Measurements from ENCODE around the gene FAM131A. TPM values are rescaled to one million over a fixed set of nuclear protein-coding genes. Genes with fewer than 3 reads are reported as not detected.
A peak's percentile ranks its signal among the peaks of the same experiment; 100 is the strongest.

The FAM131A gene
- total RNA-seq, 2 experiments from 2014 or later, result 3.7 to 3.8 TPM

DNA sequence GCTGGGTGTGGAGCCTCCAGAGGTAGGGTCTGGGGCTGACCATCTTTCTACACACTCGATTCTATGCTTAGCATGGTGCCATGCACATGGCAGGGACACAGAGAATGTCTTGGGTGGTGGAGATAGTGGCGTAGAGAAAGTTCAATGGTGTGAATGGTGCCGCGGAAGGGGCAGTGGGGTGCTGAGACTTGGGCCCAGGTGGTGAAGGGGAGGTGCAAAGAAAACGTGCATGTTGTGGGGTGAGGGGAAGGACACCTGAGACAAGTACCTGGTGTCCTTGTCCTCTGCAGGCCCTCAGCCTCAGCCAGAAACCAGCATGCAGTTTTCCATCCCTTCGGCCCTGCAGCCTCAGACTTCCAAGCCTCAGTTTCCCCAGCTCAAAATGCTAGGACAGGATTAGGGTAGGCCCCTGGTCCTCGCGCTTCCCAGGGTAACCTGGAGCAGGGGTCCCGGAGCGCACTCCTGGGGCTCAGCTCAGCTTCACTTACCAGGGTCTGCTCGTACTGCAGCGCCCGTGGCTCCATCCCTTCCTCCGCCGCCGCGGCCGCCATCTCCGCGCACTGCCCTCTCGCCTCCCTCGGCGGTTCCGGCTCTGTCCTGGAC is 23.6 kb downstream of the FAM131A start:
- BruUV-seq (replicated peaks), result no TSS peak
- H3K4me3 ChIP-seq (ENCODE audit: low read depth, low read length, poor library complexity, severe bottlenecking), result peak overlapping the region; percentile 97
- intact Hi-C loops (cut with micrococcal nuclease; ENCODE audit: unreplicated experiment), result loop anchor here (5.0 kb wide), 2 partner anchors 224 to 934 kb away; partner anchors contain the start of genes EIF2B5 and MCF2L2
- H3K9me3 ChIP-seq (ENCODE audit: low read length), result no peaks in the 10 kb centered on the region
- no peaks in the 10 kb centered on the region; the same call in 1 of the 2 replicates for H4K20me1 ChIP-seq (ENCODE audit: insufficient read depth, low read length)
- H3K27ac ChIP-seq (ENCODE audit: low read depth, low read length, poor library complexity, severe bottlenecking), result no peak overlapping the region
- peaks cover 23% of the 10 kb centered on the region for H3K4me1 ChIP-seq (ENCODE audit: insufficient read depth, low read length, poor library complexity, severe bottlenecking)
- H3K4me2 ChIP-seq (ENCODE audit: low read length), result peak overlapping the region; percentile 84
- no peak for TF ChIP-seq EZH2phosphoT487 (IDR thresholded peaks at IDR 0.05; ENCODE audit: borderline replicate concordance, low read depth, low read length)
- TF ChIP-seq, protein P1, sequence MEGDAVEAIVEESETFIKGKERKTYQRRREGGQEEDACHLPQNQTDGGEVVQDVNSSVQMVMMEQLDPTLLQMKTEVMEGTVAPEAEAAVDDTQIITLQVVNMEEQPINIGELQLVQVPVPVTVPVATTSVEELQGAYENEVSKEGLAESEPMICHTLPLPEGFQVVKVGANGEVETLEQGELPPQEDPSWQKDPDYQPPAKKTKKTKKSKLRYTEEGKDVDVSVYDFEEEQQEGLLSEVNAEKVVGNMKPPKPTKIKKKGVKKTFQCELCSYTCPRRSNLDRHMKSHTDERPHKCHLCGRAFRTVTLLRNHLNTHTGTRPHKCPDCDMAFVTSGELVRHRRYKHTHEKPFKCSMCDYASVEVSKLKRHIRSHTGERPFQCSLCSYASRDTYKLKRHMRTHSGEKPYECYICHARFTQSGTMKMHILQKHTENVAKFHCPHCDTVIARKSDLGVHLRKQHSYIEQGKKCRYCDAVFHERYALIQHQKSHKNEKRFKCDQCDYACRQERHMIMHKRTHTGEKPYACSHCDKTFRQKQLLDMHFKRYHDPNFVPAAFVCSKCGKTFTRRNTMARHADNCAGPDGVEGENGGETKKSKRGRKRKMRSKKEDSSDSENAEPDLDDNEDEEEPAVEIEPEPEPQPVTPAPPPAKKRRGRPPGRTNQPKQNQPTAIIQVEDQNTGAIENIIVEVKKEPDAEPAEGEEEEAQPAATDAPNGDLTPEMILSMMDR (conservative IDR thresholded peaks at IDR 0.05; ENCODE audit: low read length), result no peak
- POLR2A ChIA-PET, result interaction anchor here (0.6 to 1.0 kb wide), 3 partner anchors 13 to 1227 kb away, joined by 3 to 7 read pairs (median 3); no protein-coding TSS in a partner anchor
- H3K36me3 ChIP-seq (ENCODE audit: insufficient read depth, low read length), result peaks cover 15% of the 10 kb centered on the region
- peak overlapping the region; percentile 20; the same call in 1 of the 2 replicates for H2AFZ ChIP-seq (ENCODE audit: low read length)
- DNase-seq (ENCODE audit: low spot score), result no peak
- peaks cover 19% of the 10 kb centered on the region; the same call in 1 of the 2 replicates for H3K79me2 ChIP-seq (ENCODE audit: insufficient read depth, low read depth, low read length)
- CTCF ChIA-PET (ENCODE audit: unreplicated experiment), result interaction anchor here (0.5 kb wide), 1 partner anchor 101 kb away, joined by 3 read pairs; no protein-coding TSS in a partner anchor
- H3K9me2 ChIP-seq (ENCODE audit: insufficient read depth, low read length), result no peaks in the 10 kb centered on the region

DNA sequence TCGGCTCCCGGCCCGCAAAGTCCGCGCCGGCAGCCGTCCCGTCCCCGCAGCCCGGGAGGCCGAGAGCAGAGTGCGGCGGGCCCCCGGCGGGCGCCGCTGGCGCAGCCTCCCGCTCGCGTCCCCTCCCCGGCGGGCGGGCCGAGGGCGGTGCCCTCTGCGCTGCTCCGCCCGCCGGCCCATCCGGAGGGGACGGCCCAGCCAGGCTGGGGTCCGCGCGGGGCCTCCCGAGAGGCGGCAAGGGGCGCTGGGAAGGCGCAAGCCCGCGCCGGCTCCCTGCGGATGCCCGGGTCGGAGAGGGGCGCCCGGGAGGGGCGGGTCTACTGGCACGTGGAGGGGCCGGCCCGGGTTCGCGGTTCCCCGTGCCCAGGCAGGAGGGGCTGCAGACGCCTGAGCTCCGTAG is 24.1 kb downstream of the FAM131A start, which contains the start of the genes CLCN2 and POLR2H:
Gene CLCN2 (minus strand): TSS at position 74 of the 400 bp plus-strand sequence. CDS start 126 bp downstream, outside the sequence.
Gene POLR2H (plus strand): TSS at position 179 of the 400 bp plus-strand sequence. CDS start 1,783 bp downstream, outside the sequence.
- Histone ChIP-seq H3K79me2 (ENCODE audit: insufficient read depth, low read depth, low read length) (peaks cover 19% of the 10 kb centered on the region; the same call in 1 of the 2 replicates), H3K4me1 (ENCODE audit: insufficient read depth, low read length, poor library complexity, severe bottlenecking) (peaks cover 23% of the 10 kb centered on the region), H4K20me1 (ENCODE audit: insufficient read depth, low read length) (no peaks in the 10 kb centered on the region; the same call in 1 of the 2 replicates), H3K27ac (ENCODE audit: low read depth, low read length, poor library complexity, severe bottlenecking) (peak within 1 kb of the TSS; percentile 54), H3K4me2 (ENCODE audit: low read length) (peak within 1 kb of the TSS; percentile 84), H3K4me3 (ENCODE audit: low read depth, low read length, poor library complexity, severe bottlenecking) (peak within 1 kb of the TSS; percentile 97), H3K9me3 (ENCODE audit: low read length) (no peaks in the 10 kb centered on the region), H3K9me2 (ENCODE audit: insufficient read depth, low read length) (no peaks in the 10 kb centered on the region), H3K36me3 (ENCODE audit: insufficient read depth, low read length) (peaks cover 17% of the 10 kb centered on the region), H2AFZ (ENCODE audit: low read length) (peak within 1 kb of the TSS; percentile 74; the same call in 1 of the 2 replicates)
- POLR2A ChIA-PET, result interaction anchor here (0.6 to 1.0 kb wide), 2 partner anchors 13 to 1226 kb away, joined by 3 to 7 read pairs; no protein-coding TSS in a partner anchor
- CTCF ChIA-PET (ENCODE audit: unreplicated experiment), result interaction anchor here (0.8 kb wide), 1 partner anchor 10 kb away, joined by 5 read pairs; no protein-coding TSS in a partner anchor
- intact Hi-C loops (cut with micrococcal nuclease; ENCODE audit: unreplicated experiment), result loop anchor here (5.0 kb wide), 2 partner anchors 224 to 934 kb away; partner anchors contain the start of genes EIF2B5 and MCF2L2
- BruUV-seq (replicated peaks), result no TSS peak
- no peak for TF ChIP-seq EZH2phosphoT487 (IDR thresholded peaks at IDR 0.05; ENCODE audit: borderline replicate concordance, low read depth, low read length)
- TF ChIP-seq, protein P1 (conservative IDR thresholded peaks at IDR 0.05; ENCODE audit: low read length), result no peak
- peak; percentile 75 for DNase-seq (ENCODE audit: low spot score)
